Mesenchymal stem cell (in vitro differentiated cells and primary cell): ENCODE data around the gene PIPOX.

ENCODE experiments used
- DNase-seq: peaks from one replicate; pipeline ENCODE4 v3.0.0-alpha.2; 2013
- H2AFZ ChIP-seq: one replicate; pipeline ENCODE4 v1.6.1; 2013; ENCODE audit warnings: low read depth, mild to moderate bottlenecking, control low read depth, inconsistent platforms, low read length, moderate library complexity
- H2AK5ac ChIP-seq: 2 replicates; pipeline ENCODE4 v1.6.1; 2013; ENCODE audit warnings: low read length, moderate library complexity, mild to moderate bottlenecking, inconsistent platforms; ENCODE audit not compliant: severe bottlenecking
- H2BK120ac ChIP-seq: one replicate; pipeline ENCODE4 v1.6.1; 2013; ENCODE audit warnings: low read depth, mild to moderate bottlenecking, inconsistent platforms, low read length, moderate library complexity
- H2BK12ac ChIP-seq, 2 experiments: one replicate each; pipeline ENCODE4 v1.6.1; 2013; ENCODE audit warnings: inconsistent platforms in 2 of 2, low read length in 2 of 2, mild to moderate bottlenecking in 2 of 2, moderate library complexity in 2 of 2, control low read depth in 1 of 2
- H2BK15ac ChIP-seq: one replicate; pipeline ENCODE4 v1.6.1; 2013; ENCODE audit warnings: mild to moderate bottlenecking, low read depth, inconsistent platforms; ENCODE audit not compliant: poor library complexity, severe bottlenecking
- H2BK5ac ChIP-seq: 2 replicates; pipeline ENCODE4 v1.6.1; 2013; ENCODE audit warnings: low read depth, mild to moderate bottlenecking, low read length, control low read depth, inconsistent platforms; ENCODE audit not compliant: poor library complexity, severe bottlenecking
- H3K14ac ChIP-seq, 2 experiments: one replicate each; pipeline ENCODE4 v1.6.1; 2013; ENCODE audit warnings: inconsistent platforms in 2 of 2, low read length in 2 of 2, control low read depth in 1 of 2, mild to moderate bottlenecking in 1 of 2, moderate library complexity in 1 of 2
- H3K18ac ChIP-seq, 2 experiments: one replicate each; pipeline ENCODE4 v1.6.1; 2013; ENCODE audit warnings: inconsistent platforms in 2 of 2, low read length in 2 of 2, control low read depth in 1 of 2, low read depth in 1 of 2, mild to moderate bottlenecking in 1 of 2
- H3K23ac ChIP-seq, 2 experiments: one replicate each; pipeline ENCODE4 v1.6.1; 2013; ENCODE audit warnings: inconsistent platforms in 2 of 2, low read length in 2 of 2, mild to moderate bottlenecking in 2 of 2, moderate library complexity in 2 of 2, control low read depth in 1 of 2
- H3K27ac ChIP-seq: 2 replicates; pipeline ENCODE4 v1.5.1; 2013; ENCODE audit warnings: mild to moderate bottlenecking, moderate library complexity, low read length, control low read depth, inconsistent platforms; ENCODE audit not compliant: poor library complexity, severe bottlenecking
- H3K27me3 ChIP-seq, 2 experiments: 2 replicates each; pipeline versions ENCODE4 v1.6.1 to v1.7.0; 2013; ENCODE audit warnings: low read length in 2 of 2, mild to moderate bottlenecking in 2 of 2, moderate library complexity in 2 of 2, control low read depth in 1 of 2, inconsistent platforms in 1 of 2; ENCODE audit not compliant: control insufficient read depth in 1 of 2, insufficient read depth in 1 of 2
- H3K36me3 ChIP-seq, 2 experiments: 2 replicates each; pipeline versions ENCODE4 v1.6.1 to v1.7.0; 2013; ENCODE audit warnings: low read length in 2 of 2, control low read depth in 1 of 2, inconsistent platforms in 1 of 2, low read depth in 1 of 2, mild to moderate bottlenecking in 1 of 2; ENCODE audit not compliant: insufficient read depth in 2 of 2, control insufficient read depth in 1 of 2
- H3K4ac ChIP-seq, 2 experiments: one replicate each; pipeline ENCODE4 v1.6.1; 2013; ENCODE audit warnings: inconsistent platforms in 2 of 2, low read length in 2 of 2, mild to moderate bottlenecking in 2 of 2, moderate library complexity in 2 of 2, control low read depth in 1 of 2, low read depth in 1 of 2
- H3K4me1 ChIP-seq: 2 replicates; pipeline ENCODE4 v1.6.1; 2013; ENCODE audit warnings: low read depth, low read length, control low read depth; ENCODE audit not compliant: control insufficient read depth, insufficient read depth
- H3K4me2 ChIP-seq: 2 replicates; pipeline ENCODE4 v1.6.1; 2013; ENCODE audit warnings: low read length, mild to moderate bottlenecking, inconsistent platforms; ENCODE audit not compliant: poor library complexity, severe bottlenecking
- H3K4me3 ChIP-seq, 2 experiments: 2 replicates each; pipeline versions ENCODE4 v1.5.1 to v1.7.0; 2013; ENCODE audit warnings: low read length in 2 of 2, mild to moderate bottlenecking in 2 of 2, control low read depth in 1 of 2, low read depth in 1 of 2; ENCODE audit not compliant: insufficient read depth in 1 of 2
- H3K79me1 ChIP-seq: replicated peaks from 2 replicates; pipeline ENCODE4 v1.6.1; 2013; ENCODE audit warnings: mild to moderate bottlenecking, control low read depth, low read length, inconsistent platforms; ENCODE audit not compliant: poor library complexity, severe bottlenecking
- H3K9ac ChIP-seq: 2 replicates; pipeline ENCODE4 v1.7.0; 2013; ENCODE audit warnings: mild to moderate bottlenecking, low read length, moderate library complexity
- H3K9me3 ChIP-seq: 2 replicates; pipeline ENCODE4 v1.7.0; 2013; ENCODE audit warnings: mild to moderate bottlenecking, low read length; ENCODE audit not compliant: control insufficient read depth
- H4K8ac ChIP-seq: one replicate; pipeline ENCODE4 v1.6.1; 2013; ENCODE audit warnings: inconsistent platforms, mild to moderate bottlenecking, low read length, moderate library complexity
- H4K91ac ChIP-seq: one replicate; pipeline ENCODE4 v1.6.1; 2013; ENCODE audit warnings: mild to moderate bottlenecking, low read length, inconsistent platforms
- WGBS: methylation state at CpG from one replicate; pipeline ENCODE4 v1.1.7; 2013; ENCODE audit warnings: mixed read lengths; 5-methylcytosine and 5-hydroxymethylcytosine counted together

Gene PIPOX

GRCh38 chr17:29003289-29003688 lies 39.7 kb upstream of the PIPOX start:
- no peak overlapping the region for H2BK12ac ChIP-seq
- H3K18ac ChIP-seq, result no peak overlapping the region
- 65% methylated on average over 12 of the region's 12 CpGs for WGBS
- no peak overlapping the region for H2AK5ac ChIP-seq
- H2AFZ ChIP-seq, result no peak overlapping the region
- no peak overlapping the region for H4K8ac ChIP-seq
- H3K27me3 ChIP-seq, result peaks cover 94% of the 10 kb centered on the region in 2 experiments
- no peak overlapping the region for H3K27ac ChIP-seq
- H3K4ac ChIP-seq, result no peak overlapping the region
- H3K9ac ChIP-seq, result no peak overlapping the region
- no peaks in the 10 kb centered on the region for H3K9me3 ChIP-seq
- peaks cover 11% of the 10 kb centered on the region for H3K4me1 ChIP-seq
- H3K79me1 ChIP-seq, result no peaks in the 10 kb centered on the region
- no peak for DNase-seq
- H3K36me3 ChIP-seq, result no peaks in the 10 kb centered on the region
- H2BK120ac ChIP-seq, result no peak overlapping the region
- no peak overlapping the region for H3K23ac ChIP-seq
- H2BK5ac ChIP-seq, result no peak overlapping the region
- H3K4me3 ChIP-seq, result no peak overlapping the region
- no peak overlapping the region for H4K91ac ChIP-seq
- H3K4me2 ChIP-seq, result no peak overlapping the region
- H2BK15ac ChIP-seq, result no peak overlapping the region
- no peak overlapping the region for H3K14ac ChIP-seq

DNA sequence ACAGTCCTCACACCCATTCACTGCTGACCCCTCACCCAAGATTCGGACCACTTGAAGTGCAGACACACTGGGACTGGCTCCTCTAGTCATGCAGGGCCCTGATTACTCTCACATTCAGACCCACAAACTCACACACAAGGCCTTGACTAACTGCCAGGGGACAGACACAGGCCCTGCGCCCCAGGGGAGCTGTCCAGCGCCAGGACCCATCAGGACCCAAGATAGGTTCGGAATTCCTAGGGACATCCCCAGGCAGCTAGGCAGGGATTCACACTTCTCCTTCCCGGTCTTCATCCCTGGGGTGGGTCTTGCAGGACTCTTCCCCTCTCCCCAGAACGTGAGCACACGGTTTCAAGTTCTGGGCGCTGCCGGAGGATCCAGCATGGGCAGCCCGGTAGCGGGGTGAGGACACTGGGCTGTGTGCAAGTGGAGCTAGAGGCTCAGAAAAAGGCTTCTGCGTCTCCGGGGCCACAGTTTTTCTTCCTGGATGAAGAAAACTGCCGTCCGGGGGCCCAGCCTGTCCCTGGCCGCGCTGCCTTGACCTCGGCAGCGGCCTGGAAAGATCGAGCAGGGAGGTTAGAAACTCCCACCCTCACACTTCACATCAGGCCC lies 38.8 kb upstream of the PIPOX start:
- no peak overlapping the region for H3K4me2 ChIP-seq
- no peak overlapping the region for H2BK15ac ChIP-seq
- peak overlapping the region in 1 of 2 experiments; percentile 46 for H3K23ac ChIP-seq
- H3K79me1 ChIP-seq, result no peaks in the 10 kb centered on the region
- H3K4me1 ChIP-seq, result peaks cover 11% of the 10 kb centered on the region
- H2AK5ac ChIP-seq, result no peak overlapping the region
- H3K9me3 ChIP-seq, result no peaks in the 10 kb centered on the region
- no peak overlapping the region for H3K9ac ChIP-seq
- no peak overlapping the region for H3K4ac ChIP-seq
- peak; percentile 33 for DNase-seq
- H3K36me3 ChIP-seq, result no peaks in the 10 kb centered on the region
- WGBS, result 72% methylated on average over 20 of the region's 20 CpGs
- no peak overlapping the region for H2AFZ ChIP-seq
- no peak overlapping the region for H4K91ac ChIP-seq
- H3K14ac ChIP-seq, result no peak overlapping the region
- H3K18ac ChIP-seq, result no peak overlapping the region
- H2BK12ac ChIP-seq, result no peak overlapping the region
- H3K27me3 ChIP-seq, result peaks cover 90 to 94% of the 10 kb centered on the region in 2 experiments
- H2BK120ac ChIP-seq, result no peak overlapping the region
- no peak overlapping the region for H3K27ac ChIP-seq
- no peak overlapping the region for H3K4me3 ChIP-seq
- H4K8ac ChIP-seq, result no peak overlapping the region
- H2BK5ac ChIP-seq, result no peak overlapping the region

DNA sequence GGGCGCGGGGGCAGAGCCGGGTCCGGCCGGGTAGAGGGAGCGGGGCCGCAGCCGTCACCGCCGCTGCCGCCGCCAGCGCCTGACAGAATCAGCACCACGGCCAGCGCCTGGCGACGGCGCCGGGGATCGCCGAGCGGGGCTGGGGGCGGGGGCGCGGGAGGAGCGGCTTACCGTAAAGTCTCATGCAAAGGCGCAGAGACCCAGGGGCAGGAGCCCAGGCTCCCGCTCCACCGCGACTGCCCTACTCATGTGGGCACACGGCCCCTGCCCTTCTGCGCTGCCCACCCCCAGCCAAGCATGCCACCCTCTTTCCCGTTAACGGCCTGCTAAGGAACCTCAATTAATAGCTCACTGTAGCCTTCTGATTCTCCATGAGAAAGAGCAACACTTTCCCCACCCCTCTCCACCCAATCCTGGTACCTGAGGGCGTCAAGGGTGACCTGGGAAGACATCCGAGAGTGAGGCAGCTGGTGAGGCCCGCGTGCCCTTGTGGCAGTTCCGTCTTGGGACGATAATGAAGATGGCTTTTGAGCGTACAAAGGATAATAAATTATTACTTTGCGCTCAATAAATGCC lies 36.9 kb upstream of the PIPOX start, which contains the start of gene SEZ6:
Gene SEZ6, minus strand, starts transcription at position 98 of the 576 bp plus-strand sequence. CDS start 164 bp downstream, outside the sequence.
- peak within 1 kb of the TSS; percentile 52 for H3K4me2 ChIP-seq
- no peak within 1 kb of the TSS for H3K4ac ChIP-seq
- no peak within 1 kb of the TSS for H4K8ac ChIP-seq
- H3K23ac ChIP-seq, result peak within 1 kb of the TSS in 1 of 2 experiments; percentile 84
- H2BK12ac ChIP-seq, result no peak within 1 kb of the TSS
- H3K4me1 ChIP-seq, result peaks cover 11% of the 10 kb centered on the region
- no peak within 1 kb of the TSS for H2BK5ac ChIP-seq
- peak; percentile 61 for DNase-seq
- H3K14ac ChIP-seq, result no peak within 1 kb of the TSS
- H2AK5ac ChIP-seq, result no peak within 1 kb of the TSS
- H3K27me3 ChIP-seq, result peaks cover 91 to 94% of the 10 kb centered on the region in 2 experiments
- no peak within 1 kb of the TSS for H3K18ac ChIP-seq
- H4K91ac ChIP-seq, result no peak within 1 kb of the TSS
- H3K4me3 ChIP-seq, result no peak within 1 kb of the TSS
- no peak within 1 kb of the TSS for H2AFZ ChIP-seq
- H3K9me3 ChIP-seq, result no peaks in the 10 kb centered on the region
- no peak within 1 kb of the TSS for H3K27ac ChIP-seq
- H3K79me1 ChIP-seq, result no peaks in the 10 kb centered on the region
- H3K36me3 ChIP-seq, result no peaks in the 10 kb centered on the region
- 5% methylated on average over 31 of the region's 43 CpGs for WGBS
- no peak within 1 kb of the TSS for H2BK120ac ChIP-seq
- H2BK15ac ChIP-seq, result no peak within 1 kb of the TSS
- H3K9ac ChIP-seq, result no peak within 1 kb of the TSS

GRCh38 chr17:29007456-29007855 lies 35.5 kb upstream of the PIPOX start:
- 72% methylated on average over 2 of the region's 2 CpGs for WGBS
- H3K23ac ChIP-seq, result no peak overlapping the region
- no peaks in the 10 kb centered on the region for H3K9me3 ChIP-seq
- no peak overlapping the region for H3K4ac ChIP-seq
- H4K8ac ChIP-seq, result no peak overlapping the region
- no peaks in the 10 kb centered on the region for H3K79me1 ChIP-seq
- H3K4me1 ChIP-seq, result peaks cover 11% of the 10 kb centered on the region
- no peak for DNase-seq
- H3K18ac ChIP-seq, result no peak overlapping the region
- no peak overlapping the region for H3K4me2 ChIP-seq
- no peak overlapping the region for H2BK12ac ChIP-seq
- no peak overlapping the region for H3K14ac ChIP-seq
- H3K36me3 ChIP-seq, result no peaks in the 10 kb centered on the region
- H2BK5ac ChIP-seq, result no peak overlapping the region
- no peak overlapping the region for H2AFZ ChIP-seq
- peaks cover 90 to 94% of the 10 kb centered on the region in 2 experiments for H3K27me3 ChIP-seq
- no peak overlapping the region for H2BK120ac ChIP-seq
- H4K91ac ChIP-seq, result no peak overlapping the region
- no peak overlapping the region for H3K27ac ChIP-seq
- no peak overlapping the region for H2AK5ac ChIP-seq
- no peak overlapping the region for H3K9ac ChIP-seq
- no peak overlapping the region for H2BK15ac ChIP-seq
- no peak overlapping the region for H3K4me3 ChIP-seq
